COLO829 (cell line): Measurements from ENCODE around the gene STARD7.

Experiments
- DNase-seq: peaks from one replicate; pipeline ENCODE4 v3.0.0; 2012; ENCODE audit warnings: low spot score

STARD7 gene

DNA sequence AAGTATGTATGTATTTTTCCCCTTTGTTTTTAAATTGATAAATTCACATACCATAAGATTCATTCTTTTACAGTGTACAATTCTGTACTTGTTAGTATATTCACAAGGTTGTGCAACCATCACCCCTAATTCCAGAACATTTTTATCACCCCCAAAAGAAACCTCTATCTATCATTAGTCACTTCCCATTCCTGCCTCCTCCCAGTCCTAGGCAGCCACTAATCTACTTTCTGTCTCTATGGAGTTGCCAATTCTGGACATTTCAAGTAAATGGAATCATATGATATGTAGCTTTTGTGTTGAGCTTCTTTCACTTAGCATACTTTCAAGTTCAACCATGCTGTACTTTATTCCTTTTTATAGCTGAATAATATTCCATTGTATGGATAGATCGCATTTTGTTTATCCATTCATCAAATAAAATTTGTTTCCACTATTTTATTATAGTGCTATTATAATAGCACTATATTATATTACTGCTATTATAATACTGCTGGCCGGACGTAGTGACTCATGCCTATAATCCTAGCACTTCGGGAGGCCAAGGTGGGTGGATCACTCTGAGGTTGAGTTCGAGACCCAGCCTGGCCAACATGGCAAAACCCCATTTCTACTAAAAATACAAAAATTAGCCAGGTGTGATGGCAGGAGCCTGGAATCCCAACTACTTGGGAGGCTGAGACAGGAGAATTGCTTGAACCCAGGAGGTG lies 10.9 kb downstream of the STARD7 start:
- no peak for DNase-seq

DNA sequence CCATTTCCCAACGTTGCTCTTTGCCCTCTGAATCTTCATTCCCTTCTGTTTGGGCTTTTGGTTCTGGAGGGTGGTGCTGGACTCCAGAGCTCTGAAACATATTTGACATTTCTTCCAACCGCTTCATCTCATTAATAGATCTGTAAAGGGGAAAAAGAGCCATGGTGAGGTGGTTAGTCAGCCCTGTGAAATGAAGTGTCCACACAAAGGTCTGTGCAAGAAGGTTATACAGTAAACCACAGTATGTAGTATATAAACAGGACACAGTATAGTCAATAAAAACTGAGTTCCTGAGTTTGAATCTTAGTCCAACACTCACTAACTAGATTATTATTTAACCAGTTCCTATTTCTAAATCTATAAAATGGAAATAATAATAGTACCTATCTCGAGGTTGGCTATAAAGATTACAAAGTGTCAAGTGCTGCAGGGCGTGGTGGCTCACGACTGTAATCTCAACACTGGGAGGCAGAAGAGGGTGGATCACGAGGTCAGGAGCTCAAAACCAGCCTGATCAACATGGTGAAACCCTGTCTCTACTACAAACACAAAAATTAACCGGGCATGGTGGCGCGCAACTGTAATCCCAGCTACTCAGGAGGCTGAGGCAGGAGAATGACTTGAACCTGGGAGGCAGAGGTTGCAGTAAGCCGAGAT lies 13.1 kb downstream of the STARD7 start:
- no peak for DNase-seq

GRCh38 chr2:96191937-96192670 lies 16.5 kb downstream of the STARD7 start:
- no peak for DNase-seq

DNA sequence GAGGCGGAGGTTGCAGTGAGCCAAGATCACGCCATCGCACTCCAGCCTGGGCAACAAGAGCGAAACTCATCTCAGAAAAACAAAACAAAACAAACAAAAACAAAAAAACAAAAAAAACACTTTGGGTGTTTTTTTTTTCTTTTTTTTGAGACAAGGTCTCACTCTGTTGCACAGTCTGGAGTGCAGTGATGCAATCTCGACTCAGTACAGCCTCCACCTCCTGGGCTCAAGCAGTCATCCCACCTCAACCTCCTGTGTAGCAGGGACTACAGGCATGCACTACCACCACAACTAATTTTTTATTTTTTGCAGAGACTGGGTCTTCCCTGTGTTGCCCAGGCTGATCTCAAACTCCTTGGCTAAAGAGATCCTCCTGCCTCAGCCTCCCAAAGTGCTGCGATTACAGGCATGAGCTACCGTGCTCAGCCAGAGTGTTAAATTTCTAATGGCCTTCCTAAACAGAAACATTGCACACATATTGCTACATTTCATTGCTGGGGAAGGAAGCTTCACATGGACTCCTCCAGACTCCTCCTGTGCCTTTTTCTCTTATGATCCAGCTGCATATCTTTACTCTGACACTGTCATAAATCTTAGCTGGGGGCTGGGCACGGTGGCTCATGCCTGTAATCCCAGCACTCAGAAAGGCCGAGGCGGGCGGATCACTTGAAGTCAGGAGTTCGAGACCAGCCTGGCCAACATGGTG lies 19.7 kb downstream of the STARD7 start:
- DNase-seq, result no peak

- DNase-seq, result no peak
These were observed 22.1 kb downstream of the STARD7 start for GRCh38 chr2:96186562-96186961.

- no peak for DNase-seq
These were observed 23.1 kb downstream of the STARD7 start for GRCh38 chr2:96185516-96185915.

- DNase-seq, result no peak
These were observed 23.6 kb downstream of the STARD7 start for GRCh38 chr2:96184989-96185388.

GRCh38 chr2:96184188-96184587 lies 24.4 kb downstream of the STARD7 start:
- DNase-seq, result no peak

DNA sequence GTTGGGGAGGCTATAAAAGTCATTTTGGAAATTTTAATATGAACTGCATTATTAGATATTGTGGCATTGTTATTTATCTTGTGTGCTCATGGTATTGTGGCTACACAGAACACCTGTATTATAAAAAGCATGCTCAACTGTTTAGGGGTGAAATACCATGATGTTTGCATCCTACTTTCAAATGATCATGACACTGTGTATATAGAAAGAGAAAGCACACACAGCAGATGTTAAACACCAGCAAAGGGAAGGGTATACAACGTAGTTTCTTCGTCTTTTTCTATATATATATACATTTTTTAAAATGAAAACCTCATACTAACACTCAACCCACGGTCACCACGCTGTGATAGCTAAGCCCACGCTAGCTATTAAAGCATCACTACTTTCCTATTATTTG lies 27.1 kb downstream of the STARD7 start:
- DNase-seq, result no peak

- no peak for DNase-seq
These were observed 28.1 kb downstream of the STARD7 start for GRCh38 chr2:96180521-96180920.

DNA sequence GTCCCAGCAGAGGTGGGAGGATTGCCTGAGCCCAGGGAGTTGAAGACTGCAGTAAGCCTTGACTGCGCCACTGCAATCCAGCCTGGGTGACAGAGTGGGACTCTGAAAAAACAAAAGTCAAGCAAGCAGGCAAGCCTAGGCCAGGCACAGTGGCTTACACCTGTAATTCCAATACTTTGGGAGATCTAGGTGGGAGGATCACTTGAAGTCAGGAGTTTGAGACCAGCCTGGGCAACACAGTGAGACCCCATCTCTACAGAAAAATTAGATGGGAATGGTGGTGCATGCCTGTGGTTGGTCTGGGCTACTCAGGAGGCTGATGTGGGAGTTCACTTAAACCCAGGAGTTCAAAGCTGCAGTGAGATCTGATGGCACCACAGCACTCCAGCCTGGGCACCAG lies 28.6 kb downstream of the STARD7 start:
- DNase-seq, result no peak

DNA sequence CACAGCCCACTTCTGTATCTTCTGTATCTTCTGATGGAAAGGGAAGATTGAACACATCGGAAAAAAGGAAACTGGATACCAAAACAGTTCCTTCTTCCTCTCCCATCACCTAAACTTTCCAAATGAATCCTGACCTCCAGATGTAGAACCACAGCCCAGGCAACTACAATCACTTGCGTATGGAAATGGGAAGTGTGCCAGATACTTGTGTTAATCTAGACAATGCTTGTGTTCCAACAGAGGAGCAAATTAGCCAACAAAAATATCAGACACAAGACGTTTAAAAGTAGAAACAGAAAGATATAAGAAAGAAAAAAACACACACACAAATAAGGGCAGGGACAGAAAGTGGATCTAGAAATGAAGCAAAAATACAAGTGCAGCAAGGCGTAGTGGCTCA lies 32.0 kb downstream of the STARD7 start:
- DNase-seq, result no peak

- DNase-seq, result peak; percentile 3
These were observed 32.7 kb downstream of the STARD7 start for GRCh38 chr2:96175951-96176350.

- DNase-seq, result peak; percentile 84
These were observed 34.1 kb downstream of the STARD7 start for GRCh38 chr2:96174251-96175144.

DNA sequence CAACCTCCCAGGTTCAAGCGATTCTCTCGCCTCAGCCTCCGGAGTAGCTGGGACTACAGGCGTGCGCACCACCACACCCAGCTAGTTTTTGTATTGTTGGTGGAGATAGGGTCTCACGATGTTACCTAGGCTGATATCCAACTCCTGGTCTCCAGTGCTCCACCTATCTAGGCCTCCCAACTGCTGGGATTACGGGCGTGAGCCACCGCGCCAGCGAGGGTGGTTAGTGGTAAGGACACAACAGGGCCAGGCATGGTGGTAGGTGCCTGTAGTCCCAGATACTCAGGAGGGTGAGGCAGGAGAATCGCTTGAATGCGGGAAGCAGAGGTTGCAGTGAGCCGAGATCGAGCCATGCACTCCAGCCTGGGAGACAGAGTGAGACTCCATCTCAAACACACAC lies 36.8 kb downstream of the STARD7 start:
- DNase-seq, result no peak

DNA sequence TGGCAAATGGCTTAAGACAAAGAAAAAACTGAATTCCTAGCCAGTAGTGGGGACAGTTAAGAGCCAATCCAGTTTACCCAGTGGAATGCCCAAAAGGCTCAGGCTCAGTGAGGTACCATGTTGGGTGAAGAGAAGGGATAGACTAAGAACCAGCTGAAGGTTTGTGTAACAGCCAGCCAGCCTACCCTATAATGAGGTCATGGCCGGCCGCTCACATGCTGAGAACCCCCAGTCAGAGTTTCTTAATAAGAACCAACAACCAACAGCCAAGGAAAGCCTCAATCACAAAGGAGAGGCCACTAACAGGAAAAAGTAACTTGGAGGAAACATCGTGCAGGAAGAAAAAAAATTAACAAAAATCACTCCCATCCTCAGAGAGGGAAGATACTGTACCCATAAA lies 38.0 kb downstream of the STARD7 start:
- no peak for DNase-seq

DNA sequence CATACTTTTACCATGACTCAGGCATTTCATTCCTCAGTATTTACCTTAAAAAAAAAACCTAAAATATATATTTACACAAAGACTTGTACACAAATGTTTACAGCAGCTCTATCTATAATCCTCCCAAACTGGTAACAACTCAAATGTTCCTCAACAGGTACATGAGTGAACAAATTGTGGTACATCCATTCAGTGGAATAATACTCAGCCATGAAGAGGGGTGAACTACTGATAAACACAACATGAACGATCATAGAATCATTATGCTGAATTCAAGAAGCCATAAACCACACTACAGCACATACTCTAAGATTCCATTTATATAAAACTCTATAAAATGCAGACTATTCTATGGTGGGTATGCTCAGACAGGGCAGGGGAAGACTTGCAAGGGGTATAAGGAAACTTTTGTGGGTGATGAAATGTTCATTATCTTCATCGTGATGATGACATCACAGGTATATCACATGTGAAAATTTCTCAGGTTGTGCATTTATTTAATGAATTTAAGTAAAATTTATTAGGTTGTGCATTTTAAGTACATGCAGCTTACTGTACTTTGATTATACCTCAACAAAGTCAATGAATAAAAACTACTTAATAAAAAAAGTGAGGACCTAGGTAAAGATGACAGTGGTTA lies 38.6 kb downstream of the STARD7 start:
- no peak for DNase-seq

- DNase-seq, result no peak
These were observed 41.1 kb downstream of the STARD7 start for GRCh38 chr2:96167407-96168013.

DNA sequence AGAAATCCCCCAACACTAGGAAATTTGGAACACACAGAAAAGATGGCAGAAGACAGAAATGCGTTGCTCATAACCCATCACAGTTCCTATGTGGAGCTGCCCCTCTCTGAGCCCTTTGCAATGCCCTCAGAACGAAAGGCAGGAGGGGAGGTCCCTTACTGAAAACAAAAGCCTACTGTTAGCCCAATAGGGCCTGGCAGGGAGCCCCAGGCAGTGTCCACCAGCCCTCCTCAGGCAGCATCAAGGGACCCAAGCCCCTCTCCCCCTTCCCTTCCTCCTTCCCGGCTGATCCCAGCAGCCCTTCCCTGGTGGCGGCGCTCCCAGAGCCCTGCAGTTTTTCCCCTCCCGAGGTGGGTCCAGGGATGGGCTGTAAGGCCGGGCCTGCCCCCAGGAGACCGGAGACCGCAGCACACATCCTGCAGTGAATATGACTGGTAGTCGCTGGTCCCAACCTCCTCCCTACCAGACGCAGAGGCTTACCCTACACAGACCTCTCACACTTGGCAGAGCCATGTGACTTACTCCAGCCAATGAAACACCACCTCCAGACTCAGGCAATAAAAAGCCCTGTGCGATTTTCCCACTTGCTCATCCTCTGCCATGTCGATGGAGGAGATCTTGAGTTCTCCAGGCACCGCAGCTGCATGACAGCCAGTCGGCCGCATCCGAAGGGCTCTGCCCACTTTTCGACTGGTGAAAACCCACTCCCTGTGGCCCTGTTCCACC lies 44.0 kb downstream of the STARD7 start:
- DNase-seq, result peak; percentile 54
